Measurements from ENCODE around the gene RPA3. TPM values are rescaled to one million over a fixed set of nuclear protein-coding genes. Genes with fewer than 3 reads are reported as not detected.
A peak's percentile ranks its signal among the peaks of the same experiment; 100 is the strongest.

The RPA3 gene
- total and polyA plus RNA-seq, 7 donors, result 10.8 to 24.8 (median 13.8) TPM

DNA sequence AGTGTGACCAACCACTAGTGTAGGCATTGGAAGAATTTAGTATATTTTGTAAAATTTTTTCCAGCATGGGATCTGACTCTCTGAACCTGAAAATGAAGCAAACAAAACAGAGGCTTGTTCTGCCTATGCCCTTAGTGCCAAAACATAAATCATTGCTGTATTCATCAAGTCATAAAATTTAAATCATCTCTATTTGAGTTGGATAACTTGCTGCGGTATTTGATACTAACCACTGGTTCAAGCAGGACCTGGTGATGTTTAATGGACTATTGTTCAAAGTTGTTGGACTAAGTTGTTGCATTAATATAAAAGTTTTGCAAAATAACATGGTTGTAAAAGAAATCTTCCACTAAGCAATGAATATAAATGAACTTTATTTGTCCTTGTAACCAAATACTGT, 19.8 kb upstream of the RPA3 start:
- no peak overlapping the region for H3K27ac ChIP-seq
- 31 to 68% (median 52%) methylated on average over 1 of the region's 1 CpG for WGBS, 3 donors
- H3K4me3 ChIP-seq, result no peak overlapping the region
- intact Hi-C loops (cut with DNase I), result no loop called here
- no peak for DNase-seq
- no peaks in the 10 kb centered on the region for H3K9me3 ChIP-seq
- TF ChIP-seq, protein P1, sequence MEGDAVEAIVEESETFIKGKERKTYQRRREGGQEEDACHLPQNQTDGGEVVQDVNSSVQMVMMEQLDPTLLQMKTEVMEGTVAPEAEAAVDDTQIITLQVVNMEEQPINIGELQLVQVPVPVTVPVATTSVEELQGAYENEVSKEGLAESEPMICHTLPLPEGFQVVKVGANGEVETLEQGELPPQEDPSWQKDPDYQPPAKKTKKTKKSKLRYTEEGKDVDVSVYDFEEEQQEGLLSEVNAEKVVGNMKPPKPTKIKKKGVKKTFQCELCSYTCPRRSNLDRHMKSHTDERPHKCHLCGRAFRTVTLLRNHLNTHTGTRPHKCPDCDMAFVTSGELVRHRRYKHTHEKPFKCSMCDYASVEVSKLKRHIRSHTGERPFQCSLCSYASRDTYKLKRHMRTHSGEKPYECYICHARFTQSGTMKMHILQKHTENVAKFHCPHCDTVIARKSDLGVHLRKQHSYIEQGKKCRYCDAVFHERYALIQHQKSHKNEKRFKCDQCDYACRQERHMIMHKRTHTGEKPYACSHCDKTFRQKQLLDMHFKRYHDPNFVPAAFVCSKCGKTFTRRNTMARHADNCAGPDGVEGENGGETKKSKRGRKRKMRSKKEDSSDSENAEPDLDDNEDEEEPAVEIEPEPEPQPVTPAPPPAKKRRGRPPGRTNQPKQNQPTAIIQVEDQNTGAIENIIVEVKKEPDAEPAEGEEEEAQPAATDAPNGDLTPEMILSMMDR (IDR thresholded peaks at IDR 0.05), result no peak
- H3K4me1 ChIP-seq, result no peaks in the 10 kb centered on the region
- ATAC-seq, result no peak
- no peaks in the 10 kb centered on the region for H3K36me3 ChIP-seq (ENCODE audit: insufficient read depth in 1 of 2, low read depth in 1 of 2)
- no peaks in the 10 kb centered on the region for H3K27me3 ChIP-seq (ENCODE audit: insufficient read depth in 3 of 3, low read length in 2 of 3)

DNA sequence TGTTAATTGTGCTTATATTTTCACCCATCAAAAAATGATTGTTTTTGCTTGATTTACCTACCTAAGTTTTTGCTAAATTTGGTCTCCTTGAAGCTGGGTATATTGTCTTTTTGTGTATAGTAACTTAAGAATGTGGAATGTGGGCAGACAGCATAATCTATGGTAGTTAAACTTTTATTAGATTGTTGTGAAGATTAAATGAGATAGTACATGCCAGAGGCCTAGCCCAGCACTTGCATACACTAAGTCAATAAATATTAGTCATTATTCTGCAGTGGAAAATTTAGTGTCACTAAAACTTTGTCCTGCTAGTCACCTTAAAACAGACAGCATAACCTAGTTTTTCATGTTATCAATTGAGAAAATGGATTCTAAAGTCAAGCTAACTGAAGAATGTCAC, 19.3 kb upstream of the RPA3 start:
- TF ChIP-seq, protein P1 (IDR thresholded peaks at IDR 0.05), result no peak
- DNase-seq, result no peak
- Histone ChIP-seq H3K36me3 (ENCODE audit: insufficient read depth in 1 of 2, low read depth in 1 of 2) (no peaks in the 10 kb centered on the region), H3K27ac (no peak overlapping the region), H3K27me3 (ENCODE audit: insufficient read depth in 3 of 3, low read length in 2 of 3) (no peaks in the 10 kb centered on the region), H3K4me3 (no peak overlapping the region), H3K4me1 (no peaks in the 10 kb centered on the region), H3K9me3 (no peaks in the 10 kb centered on the region)
- intact Hi-C loops (cut with DNase I), result no loop called here
- ATAC-seq, result no peak

DNA sequence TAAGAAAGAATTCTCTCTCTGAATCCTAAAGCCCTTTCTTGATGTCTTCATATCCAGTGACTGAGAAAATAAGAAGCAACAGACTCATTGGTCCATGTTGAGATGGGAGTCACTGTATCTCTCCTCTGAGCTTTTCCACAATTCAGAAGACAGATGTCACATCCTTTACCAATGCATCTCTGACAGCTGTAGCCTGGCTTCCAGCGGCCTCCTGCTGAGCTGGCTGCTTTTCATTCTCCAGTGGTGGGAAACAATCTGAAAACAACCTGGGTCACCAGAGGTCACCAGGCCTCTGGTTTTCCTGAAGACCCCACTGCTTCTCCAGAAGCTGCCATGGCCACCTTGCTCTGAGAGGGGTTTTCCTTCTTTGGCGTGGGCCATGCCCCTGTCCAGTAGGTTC, 18.3 kb upstream of the RPA3 start:
- intact Hi-C loops (cut with DNase I), result no loop called here
- TF ChIP-seq, protein P1 (IDR thresholded peaks at IDR 0.05), result no peak

DNA sequence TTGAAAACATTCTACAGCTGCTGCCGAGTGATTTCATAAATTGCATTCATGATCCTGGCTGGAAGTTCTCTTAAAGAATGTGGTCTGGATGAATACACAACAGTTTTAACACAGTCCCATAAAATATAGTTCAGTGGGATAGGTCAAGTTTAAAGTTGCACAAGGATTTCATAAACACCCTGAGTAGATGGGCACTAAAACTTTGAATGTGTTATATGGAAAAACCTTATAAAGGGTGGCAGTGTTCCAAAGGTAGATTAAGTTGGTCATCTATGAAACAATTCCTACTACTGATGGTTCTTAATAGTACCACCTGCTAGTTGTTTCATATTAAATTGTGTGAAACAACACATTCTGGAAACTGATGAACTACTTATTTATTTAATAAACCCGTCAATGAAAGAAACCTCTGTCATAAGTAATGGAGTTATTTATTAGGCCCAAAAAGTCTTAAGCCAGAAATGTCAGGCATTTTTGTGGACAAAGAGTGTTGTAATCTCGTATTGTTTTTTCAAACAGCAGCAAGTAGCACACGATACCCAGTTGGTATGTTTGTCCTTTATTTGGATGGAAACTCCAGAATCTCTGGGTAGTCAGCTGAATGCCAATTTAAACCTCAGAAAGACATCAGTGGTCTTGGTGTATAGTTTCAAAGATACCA, 14.3 kb upstream of the RPA3 start:
- no peaks in the 10 kb centered on the region for H3K27me3 ChIP-seq (ENCODE audit: insufficient read depth in 3 of 3, low read length in 2 of 3)
- TF ChIP-seq, protein P1 (IDR thresholded peaks at IDR 0.05), result no peak
- DNase-seq (no peak), ATAC-seq (no peak)
- H3K27ac ChIP-seq, result peak overlapping the region; percentile 46
- H3K9me3 ChIP-seq, result no peaks in the 10 kb centered on the region
- WGBS, 3 donors, result 44 to 56% (median 45%) methylated on average over 4 of the region's 4 CpGs
- peaks cover 10% of the 10 kb centered on the region for H3K4me1 ChIP-seq
- intact Hi-C loops (cut with DNase I), result no loop called here
- H3K4me3 ChIP-seq, result no peak overlapping the region
- no peaks in the 10 kb centered on the region for H3K36me3 ChIP-seq (ENCODE audit: insufficient read depth in 1 of 2, low read depth in 1 of 2)

More for the DNA sequence above, 18.3 kb upstream of the RPA3 start:
- Histone ChIP-seq H3K36me3 (ENCODE audit: insufficient read depth in 1 of 2, low read depth in 1 of 2) (no peaks in the 10 kb centered on the region), H3K9me3 (no peaks in the 10 kb centered on the region), H3K27ac (no peak overlapping the region), H3K4me3 (no peak overlapping the region), H3K4me1 (peaks cover 9% of the 10 kb centered on the region), H3K27me3 (ENCODE audit: insufficient read depth in 3 of 3, low read length in 2 of 3) (no peaks in the 10 kb centered on the region)
- 73 to 90% (median 83%) methylated on average over 2 of the region's 2 CpGs for whole genome bisulfite sequencing, 3 donors
- DNase-seq (no peak), ATAC-seq (no peak)

DNA sequence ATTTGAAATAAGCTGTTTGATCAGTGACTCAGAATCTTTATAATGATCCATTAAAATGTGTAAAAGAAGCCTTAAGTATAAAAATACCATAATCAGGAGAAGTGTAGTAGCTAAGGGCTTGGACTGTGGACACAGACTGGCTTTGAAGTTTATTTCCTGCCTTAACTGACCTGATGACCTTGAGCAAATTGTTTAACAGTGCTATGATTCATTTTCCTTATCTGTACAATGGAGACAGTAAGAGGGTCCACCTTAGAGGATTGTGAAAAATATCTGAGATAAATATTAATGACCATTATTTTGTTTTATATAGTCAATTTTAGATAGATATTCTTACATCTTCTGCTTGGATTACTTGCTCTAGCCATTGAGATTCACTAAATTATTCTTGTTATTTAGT, 13.3 kb upstream of the RPA3 start:
- Histone ChIP-seq H3K27ac (no peak overlapping the region), H3K9me3 (no peaks in the 10 kb centered on the region), H3K36me3 (ENCODE audit: insufficient read depth in 1 of 2, low read depth in 1 of 2) (no peaks in the 10 kb centered on the region), H3K4me3 (no peak overlapping the region), H3K27me3 (ENCODE audit: insufficient read depth in 3 of 3, low read length in 2 of 3) (no peaks in the 10 kb centered on the region), H3K4me1 (peaks cover 10% of the 10 kb centered on the region)
- intact Hi-C loops (cut with DNase I), result no loop called here
- TF ChIP-seq, protein P1 (IDR thresholded peaks at IDR 0.05), result no peak
- ATAC-seq, result no peak
- no peak for DNase-seq
